NCI-H510A treated with DMSO at 0.1 percent for 48 hours (cell line): Measurements from ENCODE around the gene COL6A3.

Experiments used
- DNase-seq: peaks from one replicate; lab custom pipeline; 2025; lab: John Stamatoyannopoulos, UW

The COL6A3 gene

GRCh38 chr2:237413777-237414661, at the start of gene COL6A3:
TSS of gene COL6A3 (minus strand) at chr2:237414164. CDS start at chr2:237396817, 17,347 bp downstream.
- DNase-seq, result no peak

- no peak for DNase-seq
These were observed 45.8 kb upstream of the COL6A3 start for GRCh38 chr2:237459741-237460174.

- DNase-seq, result no peak
These were observed 45.3 kb upstream of the COL6A3 start for GRCh38 chr2:237459226-237459625.

GRCh38 chr2:237458519-237458918, 44.6 kb upstream of the COL6A3 start:
- no peak for DNase-seq

GRCh38 chr2:237457388-237457941, 43.5 kb upstream of the COL6A3 start:
- DNase-seq, result no peak

GRCh38 chr2:237456200-237456843, 42.4 kb upstream of the COL6A3 start:
- no peak for DNase-seq

- DNase-seq, result no peak
These were observed 41.8 kb upstream of the COL6A3 start for GRCh38 chr2:237455764-237456163.

GRCh38 chr2:237453671-237454070, 39.7 kb upstream of the COL6A3 start:
- no peak for DNase-seq

- DNase-seq, result no peak
These were observed 38.9 kb upstream of the COL6A3 start for GRCh38 chr2:237452861-237453260.

- DNase-seq, result no peak
These were observed 37.9 kb upstream of the COL6A3 start for GRCh38 chr2:237451643-237452469.

- DNase-seq, result no peak
These were observed 36.6 kb upstream of the COL6A3 start for GRCh38 chr2:237450583-237450982.

- DNase-seq, result no peak
These were observed 36.1 kb upstream of the COL6A3 start for GRCh38 chr2:237450108-237450507.

GRCh38 chr2:237449193-237449881, 35.4 kb upstream of the COL6A3 start:
- DNase-seq, result no peak

GRCh38 chr2:237448626-237449025, 34.7 kb upstream of the COL6A3 start:
- no peak for DNase-seq

- DNase-seq, result no peak
These were observed 34.2 kb upstream of the COL6A3 start for GRCh38 chr2:237448171-237448570.

- no peak for DNase-seq
These were observed 33.5 kb upstream of the COL6A3 start for GRCh38 chr2:237447496-237447895.

- no peak for DNase-seq
These were observed 32.3 kb upstream of the COL6A3 start for GRCh38 chr2:237446338-237446665.

GRCh38 chr2:237445611-237446337, 31.8 kb upstream of the COL6A3 start:
- DNase-seq, result no peak

- DNase-seq, result no peak
These were observed 30.1 kb upstream of the COL6A3 start for GRCh38 chr2:237444071-237444470.

- no peak for DNase-seq
These were observed 27.8 kb upstream of the COL6A3 start for GRCh38 chr2:237441605-237442274.
